Activated CD4-positive, alpha-beta memory T cell treated with anti-CD3 and anti-CD28 coated beads, Interleukin-2, amount 10 ng/mL, durations not matched to agents 7 days and 5 days (primary cell): ENCODE measurements around the gene NPC1. TPM values are rescaled to one million over a fixed set of nuclear protein-coding genes. Genes with fewer than 3 reads are reported as not detected.
A peak's percentile ranks its signal among the peaks of the same experiment; 100 is the strongest.

ENCODE experiments used
- CTCF ChIA-PET: fragments of 350-600 bp; sonication (Branson Sonifier 250); formaldehyde crosslinking; loops from one replicate; lab custom pipeline; 2021; ENCODE audit warnings: antibody characterized with exemption, inconsistent platforms; lab: Charles Lee
- POLR2A ChIA-PET: fragments of 350-600 bp; sonication (Branson Sonifier 250); formaldehyde crosslinking; loops from one replicate; lab custom pipeline; 2021; ENCODE audit warnings: antibody characterized with exemption; lab: Charles Lee
- DNase-seq: peaks from one replicate; pipeline ENCODE4 v3.0.0-alpha.2; 2020
- H3K27ac Mint-ChIP-seq: one replicate; pipeline ENCODE4 v1.8.0; 2021; ENCODE audit warnings: mild to moderate bottlenecking, mixed read lengths
- H3K27me3 Mint-ChIP-seq: one replicate; pipeline ENCODE4 v1.8.0; 2021; ENCODE audit warnings: mixed read lengths
- H3K36me3 Mint-ChIP-seq: one replicate; pipeline ENCODE4 v1.8.0; 2021; ENCODE audit warnings: low read depth, mixed read lengths
- H3K4me1 Mint-ChIP-seq: one replicate; pipeline ENCODE4 v1.8.0; 2021; ENCODE audit warnings: mixed read lengths
- H3K4me3 Mint-ChIP-seq: one replicate; pipeline ENCODE4 v1.8.0; 2021; ENCODE audit warnings: mild to moderate bottlenecking, mixed read lengths
- H3K9me3 Mint-ChIP-seq: one replicate; pipeline ENCODE4 v1.8.0; 2021; ENCODE audit warnings: mixed read lengths
- total RNA-seq, 2 experiments: library from RNA; stranded (reverse); gene quantifications; one replicate each; pipeline ENCODE4 v1.2.3, GENCODE V29; 2021

NPC1 gene
- total RNA-seq, result 10 to 100 TPM; 39.8 to 44.8 TPM

- H3K4me1 Mint-ChIP-seq, result peaks cover 43% of the 10 kb centered on the region
- peaks cover 24% of the 10 kb centered on the region for H3K36me3 Mint-ChIP-seq
- CTCF ChIA-PET, result interaction anchor here (1.0 to 8.0 kb wide), 10 partner anchors 12 to 116 kb away, joined by 3 to 64 read pairs (median 6); no protein-coding TSS in a partner anchor
- peak within 1 kb of the TSS; percentile 92 for H3K27ac Mint-ChIP-seq
- H3K27me3 Mint-ChIP-seq, result peaks cover 1% of the 10 kb centered on the region
- POLR2A ChIA-PET, result interaction anchor here (0.8 to 3.1 kb wide), 20 partner anchors 12 to 133 kb away, joined by 3 to 25 read pairs (median 4); partner anchors contain the start of gene RIOK3
- H3K9me3 Mint-ChIP-seq, result no peaks in the 10 kb centered on the region
- H3K4me3 Mint-ChIP-seq, result peak within 1 kb of the TSS; percentile 92
- peak; percentile 94 for DNase-seq
Observed at GRCh38 chr18:23586249-23587196, at the start of gene NPC1. Gene NPC1 (minus strand): TSS chr18:23586506. CDS start chr18:23586343, 163 bp downstream.

- Mint-ChIP-seq H3K9me3 (no peaks in the 10 kb centered on the region), H3K4me1 (peaks cover 13% of the 10 kb centered on the region), H3K27ac (no peak overlapping the region), H3K4me3 (no peak overlapping the region), H3K27me3 (peaks cover 41% of the 10 kb centered on the region), H3K36me3 (no peaks in the 10 kb centered on the region)
- CTCF ChIA-PET, result interaction anchor here (1.0 to 1.1 kb wide), 2 partner anchors 67 to 283 kb away, joined by 3 read pairs; no protein-coding TSS in a partner anchor
- POLR2A ChIA-PET, result no interaction called here
- DNase-seq, result no peak
Observed at GRCh38 chr18:23636071-23636399, 49.7 kb upstream of the NPC1 start.

- ChIA-PET POLR2A (no interaction called here), CTCF (interaction anchor here (1.0 to 1.1 kb wide), 2 partner anchors 68 to 283 kb away, joined by 3 read pairs; no protein-coding TSS in a partner anchor)
- H3K9me3 Mint-ChIP-seq, result no peaks in the 10 kb centered on the region
Observed at GRCh38 chr18:23635283-23636070, 49.2 kb upstream of the NPC1 start.

GRCh38 chr18:23634692-23635091 lies 48.4 kb upstream of the NPC1 start:
- no peak overlapping the region for H3K4me3 Mint-ChIP-seq
- POLR2A ChIA-PET, result no interaction called here
- H3K4me1 Mint-ChIP-seq, result peaks cover 13% of the 10 kb centered on the region
- peaks cover 36% of the 10 kb centered on the region for H3K27me3 Mint-ChIP-seq
- H3K36me3 Mint-ChIP-seq, result no peaks in the 10 kb centered on the region
- no peak overlapping the region for H3K27ac Mint-ChIP-seq
- no peak for DNase-seq
- CTCF ChIA-PET, result no interaction called here
- H3K9me3 Mint-ChIP-seq, result no peaks in the 10 kb centered on the region

More at GRCh38 chr18:23635283-23636070, 49.2 kb upstream of the NPC1 start:
- Mint-ChIP-seq H3K27ac (no peak overlapping the region), H3K36me3 (no peaks in the 10 kb centered on the region), H3K4me1 (peaks cover 13% of the 10 kb centered on the region), H3K27me3 (peaks cover 41% of the 10 kb centered on the region), H3K4me3 (no peak overlapping the region)
- no peak for DNase-seq

- Mint-ChIP-seq H3K9me3 (no peaks in the 10 kb centered on the region), H3K36me3 (no peaks in the 10 kb centered on the region), H3K4me3 (no peak overlapping the region), H3K4me1 (peaks cover 16% of the 10 kb centered on the region), H3K27ac (no peak overlapping the region), H3K27me3 (peaks cover 22% of the 10 kb centered on the region)
- CTCF ChIA-PET, result no interaction called here
- POLR2A ChIA-PET, result no interaction called here
- no peak for DNase-seq
Observed at GRCh38 chr18:23632615-23633014, 46.3 kb upstream of the NPC1 start.

- H3K27me3 Mint-ChIP-seq, result peaks cover 22% of the 10 kb centered on the region
- H3K4me1 Mint-ChIP-seq, result peaks cover 22% of the 10 kb centered on the region
- no peak overlapping the region for H3K27ac Mint-ChIP-seq
- H3K9me3 Mint-ChIP-seq, result no peaks in the 10 kb centered on the region
- no peaks in the 10 kb centered on the region for H3K36me3 Mint-ChIP-seq
- ChIA-PET CTCF (no interaction called here), POLR2A (no interaction called here)
- no peak for DNase-seq
- H3K4me3 Mint-ChIP-seq, result no peak overlapping the region
Observed at GRCh38 chr18:23631746-23632145, 45.4 kb upstream of the NPC1 start.

GRCh38 chr18:23631312-23631711 lies 45.0 kb upstream of the NPC1 start:
- no peaks in the 10 kb centered on the region for H3K9me3 Mint-ChIP-seq
- peaks cover 26% of the 10 kb centered on the region for H3K4me1 Mint-ChIP-seq
- H3K36me3 Mint-ChIP-seq, result no peaks in the 10 kb centered on the region
- ChIA-PET CTCF (no interaction called here), POLR2A (no interaction called here)
- H3K27ac Mint-ChIP-seq, result no peak overlapping the region
- H3K27me3 Mint-ChIP-seq, result peaks cover 22% of the 10 kb centered on the region
- no peak overlapping the region for H3K4me3 Mint-ChIP-seq
- no peak for DNase-seq

GRCh38 chr18:23629444-23629946 lies 43.2 kb upstream of the NPC1 start:
- POLR2A ChIA-PET, result no interaction called here
- H3K4me3 Mint-ChIP-seq, result no peak overlapping the region
- H3K27me3 Mint-ChIP-seq, result peaks cover 14% of the 10 kb centered on the region
- CTCF ChIA-PET, result interaction anchor here (1.1 to 4.0 kb wide), 2 partner anchors 73 to 185 kb away, joined by 3 to 24 read pairs; no protein-coding TSS in a partner anchor
- H3K27ac Mint-ChIP-seq, result no peak overlapping the region
- no peaks in the 10 kb centered on the region for H3K9me3 Mint-ChIP-seq
- H3K4me1 Mint-ChIP-seq, result peaks cover 20% of the 10 kb centered on the region
- H3K36me3 Mint-ChIP-seq, result no peaks in the 10 kb centered on the region
- DNase-seq, result no peak

- Mint-ChIP-seq H3K4me1 (peaks cover 16% of the 10 kb centered on the region), H3K4me3 (no peak overlapping the region), H3K9me3 (no peaks in the 10 kb centered on the region), H3K36me3 (no peaks in the 10 kb centered on the region), H3K27ac (no peak overlapping the region), H3K27me3 (peaks cover 9% of the 10 kb centered on the region)
- CTCF ChIA-PET, result interaction anchor here (0.6 to 4.0 kb wide), 3 partner anchors 12 to 186 kb away, joined by 3 to 24 read pairs (median 3); no protein-coding TSS in a partner anchor
- no peak for DNase-seq
- POLR2A ChIA-PET, result interaction anchor here (1.2 kb wide), 1 partner anchor 76 kb away, joined by 3 read pairs; no protein-coding TSS in a partner anchor
Observed at GRCh38 chr18:23627970-23628369, 41.7 kb upstream of the NPC1 start.

- POLR2A ChIA-PET, result interaction anchor here (1.2 kb wide), 1 partner anchor 76 kb away, joined by 3 read pairs; no protein-coding TSS in a partner anchor
- Mint-ChIP-seq H3K9me3 (no peaks in the 10 kb centered on the region), H3K4me3 (no peak overlapping the region), H3K27me3 (peaks cover 10% of the 10 kb centered on the region), H3K4me1 (peaks cover 16% of the 10 kb centered on the region), H3K36me3 (no peaks in the 10 kb centered on the region), H3K27ac (no peak overlapping the region)
- CTCF ChIA-PET, result interaction anchor here (0.6 to 4.0 kb wide), 2 partner anchors 12 to 75 kb away, joined by 3 to 24 read pairs; no protein-coding TSS in a partner anchor
- no peak for DNase-seq
Observed at GRCh38 chr18:23627321-23627720, 41.0 kb upstream of the NPC1 start.

GRCh38 chr18:23626451-23627279 lies 40.4 kb upstream of the NPC1 start:
- Mint-ChIP-seq H3K9me3 (no peaks in the 10 kb centered on the region), H3K4me1 (peaks cover 16% of the 10 kb centered on the region), H3K27ac (no peak overlapping the region), H3K27me3 (peaks cover 14% of the 10 kb centered on the region), H3K4me3 (no peak overlapping the region), H3K36me3 (no peaks in the 10 kb centered on the region)
- DNase-seq, result no peak
- ChIA-PET POLR2A (interaction anchor here (1.0 to 1.2 kb wide), 2 partner anchors 77 to 86 kb away, joined by 3 read pairs; no protein-coding TSS in a partner anchor), CTCF (interaction anchor here (1.9 to 4.0 kb wide), 2 partner anchors 76 to 292 kb away, joined by 5 to 24 read pairs; no protein-coding TSS in a partner anchor)
